CD4-positive, alpha-beta T cell treated with Interleukin-10 for 1 hour (primary cell): Measurements from ENCODE around the gene VPS26B.
"Not testable (repeated sequence)": the region's sequence is repeated elsewhere in the genome, so short reads cannot be mapped to it uniquely, and the experiment has no call there.

Experiments used
- DNase-seq: peaks from one replicate; pipeline ENCODE4 v3.0.0-alpha.2; 2020

Gene VPS26B

DNA sequence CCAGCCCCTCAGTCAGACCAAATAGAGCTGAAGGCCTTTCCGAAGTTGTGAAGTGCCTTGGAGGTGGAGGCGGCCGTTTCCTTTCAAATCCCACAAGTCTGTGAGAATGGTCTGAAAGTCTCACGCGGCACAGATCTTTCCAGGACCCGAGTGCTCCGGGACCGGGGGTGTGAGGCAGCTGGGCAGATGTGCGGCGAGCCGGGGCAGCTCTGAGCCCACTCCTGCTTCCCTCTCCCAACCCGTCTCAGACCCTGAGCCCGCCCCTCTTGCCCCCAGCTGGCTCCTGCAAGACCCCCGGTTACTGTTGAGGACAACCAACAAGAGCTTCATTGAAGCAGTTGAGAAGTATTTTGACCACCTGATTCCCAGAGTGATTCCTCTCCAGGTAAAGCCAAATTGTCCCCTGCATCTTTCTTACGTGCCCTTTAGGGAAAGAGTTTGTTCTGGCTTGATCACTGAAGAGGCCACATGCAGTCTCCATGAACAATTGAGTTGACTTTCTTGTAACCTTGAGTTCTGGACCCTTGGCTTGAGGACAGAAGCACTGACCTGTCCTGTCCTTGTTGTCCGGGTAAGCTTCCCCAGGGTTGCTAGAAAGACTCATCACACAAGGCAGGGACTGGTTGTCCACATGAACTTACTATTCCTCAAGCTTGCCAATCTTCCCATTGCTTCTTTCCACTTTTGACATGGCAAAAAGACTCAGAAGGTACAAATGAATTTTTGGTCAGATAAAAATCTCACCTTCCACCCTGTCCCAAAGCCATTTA is 59.2 kb downstream of the VPS26B start:
- no peak for DNase-seq

DNA sequence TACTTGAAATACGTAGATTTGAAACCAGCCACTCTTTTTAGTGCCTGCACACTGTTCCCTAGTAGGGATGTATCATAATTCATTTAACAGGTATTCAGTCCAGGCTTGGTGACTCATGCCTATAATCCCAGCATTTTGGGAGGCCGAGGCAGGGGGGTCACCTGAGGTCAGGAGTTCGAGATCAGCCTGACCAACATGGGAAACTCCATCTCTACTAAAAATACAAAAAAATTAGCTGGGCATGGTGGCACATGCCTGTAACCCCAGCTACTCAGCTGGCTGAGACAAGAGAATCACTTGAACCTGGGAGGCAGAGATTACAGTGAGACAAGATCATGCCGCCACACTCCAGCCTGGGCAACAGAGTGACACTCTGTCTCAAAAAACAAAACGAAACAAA is 59.9 kb downstream of the VPS26B start:
- not testable (repeated sequence) for DNase-seq

DNA sequence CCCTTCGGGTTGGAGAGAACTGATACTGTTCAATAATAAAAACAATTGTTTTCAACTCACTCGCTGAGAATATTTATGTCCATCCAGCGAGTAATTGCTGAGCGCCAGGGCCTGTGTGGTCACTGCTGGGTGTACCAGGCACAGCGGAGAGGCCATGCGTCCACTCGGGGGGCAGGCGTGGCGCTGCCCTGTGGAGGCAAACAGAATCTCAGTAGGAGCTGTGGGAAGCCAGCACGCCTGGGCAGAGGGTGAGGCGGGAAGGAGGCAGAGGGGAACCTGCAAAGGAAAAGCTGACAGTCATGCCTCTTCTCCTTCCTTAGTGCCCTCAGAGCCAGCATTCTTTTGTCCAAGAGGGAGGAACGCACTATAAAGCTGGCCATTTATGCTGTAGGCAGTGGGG is 63.1 kb downstream of the VPS26B start:
- no peak for DNase-seq

DNA sequence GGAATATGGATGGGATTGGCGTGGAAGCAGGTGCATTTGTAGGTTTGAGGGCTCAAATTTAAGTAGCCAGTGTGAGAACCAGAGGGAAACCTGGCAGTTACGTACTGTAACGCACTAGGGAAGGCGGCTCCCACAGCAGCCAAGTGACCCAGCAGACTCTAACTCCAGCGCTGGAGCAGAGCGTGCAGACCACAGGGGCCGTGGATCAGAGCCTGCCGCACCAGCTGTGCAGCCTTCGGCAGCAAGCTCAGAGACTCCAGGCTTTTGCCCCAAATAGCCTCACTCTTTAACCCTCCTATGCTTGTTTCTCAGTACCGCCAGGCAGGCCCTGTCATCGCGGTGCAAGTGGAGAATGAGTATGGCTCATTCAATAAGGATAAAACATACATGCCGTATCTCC is 64.0 kb downstream of the VPS26B start:
- no peak for DNase-seq

DNA sequence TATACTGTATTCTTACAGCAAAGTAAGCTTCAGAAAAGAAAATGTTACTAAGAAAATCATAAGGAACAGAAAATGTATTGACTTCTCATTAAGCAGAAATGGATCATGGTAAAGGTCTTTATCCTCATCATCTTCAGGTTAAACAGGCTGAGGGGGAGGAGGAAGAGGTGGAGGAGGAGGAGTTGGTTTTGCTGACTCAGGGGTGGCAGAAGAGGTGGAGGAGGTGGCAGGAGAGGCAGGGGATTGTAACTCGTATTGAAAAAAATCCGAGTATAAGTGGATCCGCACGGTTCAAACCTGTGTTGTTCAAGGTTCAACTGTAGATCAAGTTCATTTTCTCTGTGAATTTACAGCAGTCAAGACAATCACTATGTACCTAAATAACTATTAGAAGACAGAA is 64.7 kb downstream of the VPS26B start:
- DNase-seq = no peak

DNA sequence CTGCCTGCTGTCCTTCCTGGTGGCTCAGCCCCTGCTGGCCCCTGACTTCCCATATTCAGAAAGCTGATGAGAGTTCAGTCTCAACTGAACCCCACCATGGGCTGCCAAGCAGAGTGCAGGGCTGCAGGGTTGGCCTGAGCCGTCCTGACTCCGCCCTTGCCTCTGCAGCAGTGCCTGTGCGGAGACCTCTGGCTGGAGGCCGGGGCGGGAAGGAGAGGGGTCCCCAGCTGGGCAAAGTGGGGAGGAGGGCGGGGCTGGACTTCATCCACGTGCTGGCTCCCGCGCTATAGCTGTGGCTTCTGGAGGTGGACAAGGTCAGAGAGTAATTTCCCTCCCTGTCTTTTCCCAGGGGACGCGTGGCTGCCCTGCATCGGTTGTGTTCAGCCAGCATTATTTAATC is 65.3 kb downstream of the VPS26B start:
- DNase-seq = no peak

DNA sequence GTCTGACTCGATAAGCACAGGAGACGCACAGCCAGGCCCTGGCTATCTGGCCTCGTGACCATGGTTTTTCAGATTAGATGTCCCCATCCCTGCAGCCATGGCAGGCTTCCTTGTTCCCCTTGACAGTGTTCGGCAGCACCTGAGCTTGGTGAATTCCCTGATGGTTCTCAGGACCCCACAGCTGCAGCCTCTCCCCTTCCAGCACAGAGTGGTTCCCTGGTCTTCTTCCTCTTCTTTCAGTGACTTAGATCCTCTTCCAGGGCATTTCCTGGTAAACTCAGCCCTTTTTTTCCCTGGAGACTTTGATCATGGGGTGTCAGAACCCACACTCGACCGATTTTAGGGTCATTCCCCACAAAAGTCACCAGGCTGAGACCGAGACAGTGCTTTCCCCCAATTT is 66.2 kb downstream of the VPS26B start:
- no peak for DNase-seq

DNA sequence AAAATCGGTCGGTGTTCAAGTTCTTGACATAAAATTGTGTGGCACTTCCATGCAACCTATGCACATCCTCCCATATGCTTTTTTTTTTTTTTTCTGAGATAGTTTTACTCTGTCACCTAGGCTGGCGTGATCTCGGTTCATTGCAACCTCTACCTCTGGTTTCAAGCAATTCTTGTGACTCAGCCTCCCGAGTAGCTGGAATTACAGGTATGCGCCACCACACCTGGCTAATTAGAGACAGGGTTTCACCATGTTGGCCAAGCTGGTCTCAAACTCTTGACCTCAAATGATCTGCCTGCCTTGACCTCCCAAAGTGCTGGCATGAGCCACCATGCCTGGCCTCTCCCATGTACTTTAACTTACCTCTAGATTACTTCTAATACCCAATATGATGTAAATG is 66.7 kb downstream of the VPS26B start:
- DNase-seq = no peak

DNA sequence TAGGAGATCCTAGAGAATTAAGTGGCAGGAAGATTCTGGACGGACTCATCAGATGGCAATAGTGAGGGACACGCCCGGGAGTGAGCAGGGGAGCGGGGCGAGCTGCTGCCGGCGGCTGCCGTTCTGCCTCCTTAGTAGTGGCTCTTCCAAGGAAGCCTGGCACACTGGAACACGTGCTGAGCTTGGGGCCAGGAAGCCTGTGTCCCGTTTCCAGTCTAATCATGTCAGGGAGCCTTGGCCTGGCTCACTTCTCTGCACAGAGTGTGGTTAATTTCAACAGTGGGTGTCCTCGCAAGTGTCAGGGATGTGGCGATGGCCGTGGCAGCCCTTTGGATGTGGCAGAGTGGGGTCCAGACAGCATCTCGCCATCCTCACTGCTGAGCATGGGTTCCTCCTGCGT is 68.2 kb downstream of the VPS26B start:
- DNase-seq = no peak

DNA sequence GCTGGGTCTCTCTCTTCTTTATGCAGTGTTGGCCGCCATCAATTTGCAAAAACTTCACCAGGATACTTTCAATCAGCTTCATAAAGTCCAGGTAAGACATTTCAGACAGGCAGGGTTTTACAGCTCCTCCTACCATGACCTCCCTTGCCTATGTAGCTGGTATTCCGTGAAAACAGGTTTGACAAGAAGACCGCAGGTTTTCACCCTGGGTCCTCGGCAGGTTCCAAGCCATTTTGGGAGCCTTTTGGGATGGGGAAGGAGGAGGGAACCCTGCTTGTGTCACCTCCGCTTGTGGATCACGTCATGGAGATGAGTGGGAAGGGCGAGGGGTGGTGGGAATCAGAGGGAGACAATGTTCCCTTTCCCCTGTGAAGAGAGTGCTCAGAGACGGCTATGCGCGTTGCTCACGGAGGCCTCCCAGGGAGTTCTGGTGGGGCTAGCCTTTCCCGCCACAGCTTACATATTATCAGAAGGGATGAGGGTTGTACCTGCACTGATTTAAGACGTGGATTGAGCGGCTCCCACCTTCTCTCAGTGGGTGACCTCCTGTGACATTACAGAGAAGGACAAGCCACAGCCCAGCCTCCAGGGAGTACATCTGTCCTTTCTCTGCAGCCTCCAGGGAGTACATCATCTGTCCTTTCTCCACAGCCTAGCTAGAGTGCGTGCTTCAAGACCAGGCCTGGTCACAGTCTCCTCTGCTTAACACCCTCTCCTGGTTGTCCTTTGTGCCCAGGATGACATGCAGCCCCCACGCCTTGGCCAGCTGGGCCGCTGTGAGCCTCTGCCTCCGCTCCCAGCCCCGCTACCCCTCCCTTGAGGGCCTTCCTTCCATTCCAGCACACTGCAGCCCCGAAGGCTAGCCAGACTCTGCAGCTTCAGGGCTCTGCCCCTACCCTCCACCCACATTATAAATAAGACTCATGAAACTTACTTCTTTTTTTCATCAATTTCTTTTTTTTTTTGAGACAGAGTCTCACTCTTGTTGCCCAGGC is 68.9 kb downstream of the VPS26B start:
- DNase-seq = no peak

DNA sequence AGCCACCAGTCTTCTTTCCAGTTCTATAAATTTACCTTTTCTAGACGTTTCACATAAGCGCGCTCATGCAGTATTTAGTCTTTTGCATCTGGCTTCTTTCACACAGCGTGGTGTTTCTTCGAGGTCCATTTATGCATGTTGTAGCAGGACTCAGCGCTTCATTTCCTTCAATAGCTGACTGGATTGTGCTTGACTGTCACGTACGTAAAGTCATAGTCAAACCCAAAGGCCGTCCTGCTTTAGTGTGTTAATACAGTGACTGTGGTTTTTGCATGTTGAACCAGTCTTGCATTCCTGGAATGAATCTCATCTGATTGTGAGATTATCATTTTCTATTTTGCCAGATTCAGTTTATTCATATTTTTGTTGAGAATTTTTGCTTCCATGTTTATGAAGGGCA is 70.2 kb downstream of the VPS26B start:
- DNase-seq = no peak
